Heart right ventricle (tissue), 16 donors: ENCODE measurements around the gene BCCIP. TPM values are rescaled to one million over a fixed set of nuclear protein-coding genes. Genes with fewer than 3 reads are reported as not detected.
A peak's percentile ranks its signal among the peaks of the same experiment; 100 is the strongest.

Experiments
- ATAC-seq, 8 donors: fragments of 200-7000 bp; cut with Tn5 transposase; one replicate each; pipeline ENCODE4 v1.9.1; 2020; ENCODE audit warnings: mild to moderate bottlenecking in 8 of 8, moderate library complexity in 8 of 8, moderate number of reproducible peaks in 1 of 8
- DNase-seq, 2 donors: peaks; one replicate each; pipeline ENCODE4 v3.0.0-alpha.2; 2020
- H3K27ac ChIP-seq, 10 donors: fragments of 200-600 bp; sonication (generic) in 2 of 10; one replicate each; pipeline versions ENCODE4 v1.5.0 to v1.8.0; 2020 to 2022; ENCODE audit warnings: mild to moderate bottlenecking in 3 of 10
- H3K27me3 ChIP-seq, 7 donors: fragments of 200-600 bp; one replicate each; pipeline ENCODE4 v1.8.0; 2021 to 2022; ENCODE audit warnings: mild to moderate bottlenecking in 2 of 7
- H3K36me3 ChIP-seq, 9 donors: fragments of 200-600 bp; sonication (generic) in 1 of 9; one replicate each; pipeline versions ENCODE4 v1.5.0 to v1.8.0; 2020 to 2022; ENCODE audit warnings: mild to moderate bottlenecking in 2 of 9
- H3K4me1 ChIP-seq, 9 donors: fragments of 200-600 bp; sonication (generic) in 1 of 9; one replicate each; pipeline versions ENCODE4 v1.5.0 to v1.8.0; 2020 to 2022; ENCODE audit warnings: mild to moderate bottlenecking in 4 of 9
- H3K4me3 ChIP-seq, 10 donors: fragments of 200-600 bp; sonication (generic) in 2 of 10; one replicate each; pipeline versions ENCODE4 v1.5.0 to v1.8.0; 2020 to 2022; ENCODE audit warnings: mild to moderate bottlenecking in 7 of 10, moderate library complexity in 2 of 10
- H3K9me3 ChIP-seq, 11 donors: fragments of 200-600 bp in 10 of 11; sonication (generic) in 2 of 11; one replicate each; pipeline versions ENCODE4 v1.5.0 to v1.8.0; 2013 to 2022; ENCODE audit warnings: mild to moderate bottlenecking in 2 of 11, control low read depth in 1 of 11, moderate library complexity in 1 of 11
- WGBS, 2 donors: extraction: QIAGEN DNeasy Blood & Tissue Kit; methylation state at CpG; one replicate each; pipeline ENCODE4 v1.1.7; 2013; ENCODE audit warnings: inconsistent platforms in 1 of 2; 5-methylcytosine and 5-hydroxymethylcytosine counted together
- intact Hi-C, 10 donors: fragments of 100-400 bp; cut with DNase I; formaldehyde crosslinking; loops; one replicate each; pipeline versions ENCODE4 v1.11.1 to v1.14.2; 2022
- polyA plus RNA-seq, 2 donors: library from polyadenylated mRNA; stranded (reverse); fragments of 200-250 nt; gene quantifications; one replicate each; pipeline ENCODE4 v1.2.3, GENCODE V29; 2013
- total RNA-seq, 10 donors: library from RNA; stranded (reverse); fragmentation: NEBNext Ultra II Directional in 3 of 10; extraction: Animal tissue kit (Norgen Biotek cat#: 25700) in 3 of 10; gene quantifications; one replicate each; pipeline versions ENCODE4 v1.2.1 to v1.2.4, GENCODE V29; 2021 to 2023
- TF ChIP-seq, protein P1 (sequence below), 9 donors: fragments of 200-600 bp; sonication (generic) in 2 of 9; IDR thresholded peaks; one replicate each; pipeline versions ENCODE4 v1.5.0 to v1.8.0; 2021 to 2022; ENCODE audit warnings: antibody characterized with exemption in 9 of 9, mild to moderate bottlenecking in 5 of 9, moderate library complexity in 1 of 9
- donor health status: Arrhythmogenic right ventricular cardiomyopathy.
- donor health status: ischemic (EF 13 %, LVEDD 7.1; RV severe dilation, severe dysfunction).
- donor health status: healthy with polysubstance abuse.
- donor health status: DM: no; HTN: yes; CAD: no.
- donor health status: DM: no; HTN: no; CAD: no.
- donor health status: ischemic (EF 25% LVEDD 6.9; RV normal size, moderate dysfunction).
- donor health status: ischemic (EF 25% LVEDD 5.7; RV mildly dilated, moderate dysfunction).
- donor health status: healthy.
- donor health status: DM: yes; HTN: yes; CAD: no.
- donor health status: Ischemic cardiomyopathy.
- donor health status: ischemic (EF 35%, LVEDD 5.7; RV mildly dilated, moderate dysfunction).
- donor health status: nonischemic (EF 11% LVEDD 7.7; RV severe dilation, severe dysfunction).
- donor health status: DM: yes; HTN: yes; CAD: no.
- donor health status: PGD.
- donor health status: ischemic (EF 29% LVEDD 5.4; RV normal size, mild dysfunction).
- donor health status: nonischemic (EF 23%, LVEDD 6.1; RV moderate dilation, normal function).

Gene BCCIP
- total and polyA plus RNA-seq, 12 donors = 35.6 to 67.0 (median 45.6) TPM

DNA sequence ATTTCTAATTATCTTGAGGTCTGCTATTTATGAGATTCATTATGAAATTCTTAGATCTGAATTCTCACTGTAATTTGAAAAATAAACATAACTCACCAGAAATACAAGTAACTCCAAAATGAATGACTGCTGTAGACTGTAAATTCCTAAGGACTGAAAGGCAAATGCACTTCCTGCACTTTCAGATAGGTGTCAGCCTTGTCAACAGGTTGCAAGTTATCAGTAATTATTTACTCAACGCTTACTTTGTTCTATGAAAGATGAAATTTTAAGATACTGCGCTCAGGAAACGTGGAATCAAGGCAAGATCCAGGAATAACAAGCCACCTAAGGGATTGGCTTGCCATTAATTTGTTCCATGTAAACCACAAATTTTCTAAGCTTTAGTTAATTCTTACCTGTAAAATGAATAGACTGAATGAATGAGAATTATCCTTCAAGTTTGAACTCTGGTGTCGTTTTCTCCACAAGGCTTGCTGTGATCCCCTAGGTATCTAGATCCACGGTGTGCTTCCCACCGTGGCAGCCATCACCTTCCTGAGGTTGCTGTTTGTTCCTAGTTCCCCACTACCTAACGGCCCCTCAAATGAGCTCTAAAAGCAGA is 45.1 kb downstream of the BCCIP start:
- DNase-seq (no peak), ATAC-seq (peak in 1 of 8 donors; percentile 41)
- Histone ChIP-seq H3K27me3 (no peaks in the 10 kb centered on the region), H3K36me3 (peaks cover 0 to 49% (median 15%) of the 10 kb centered on the region in 9 donors), H3K9me3 (no peaks in the 10 kb centered on the region), H3K4me1 (peaks cover 0 to 2% (median 0%) of the 10 kb centered on the region in 9 donors), H3K27ac (no peak overlapping the region), H3K4me3 (no peak overlapping the region)
- WGBS, 2 donors = 50 to 54% methylated on average over 7 of the region's 7 CpGs
- TF ChIP-seq, protein P1, sequence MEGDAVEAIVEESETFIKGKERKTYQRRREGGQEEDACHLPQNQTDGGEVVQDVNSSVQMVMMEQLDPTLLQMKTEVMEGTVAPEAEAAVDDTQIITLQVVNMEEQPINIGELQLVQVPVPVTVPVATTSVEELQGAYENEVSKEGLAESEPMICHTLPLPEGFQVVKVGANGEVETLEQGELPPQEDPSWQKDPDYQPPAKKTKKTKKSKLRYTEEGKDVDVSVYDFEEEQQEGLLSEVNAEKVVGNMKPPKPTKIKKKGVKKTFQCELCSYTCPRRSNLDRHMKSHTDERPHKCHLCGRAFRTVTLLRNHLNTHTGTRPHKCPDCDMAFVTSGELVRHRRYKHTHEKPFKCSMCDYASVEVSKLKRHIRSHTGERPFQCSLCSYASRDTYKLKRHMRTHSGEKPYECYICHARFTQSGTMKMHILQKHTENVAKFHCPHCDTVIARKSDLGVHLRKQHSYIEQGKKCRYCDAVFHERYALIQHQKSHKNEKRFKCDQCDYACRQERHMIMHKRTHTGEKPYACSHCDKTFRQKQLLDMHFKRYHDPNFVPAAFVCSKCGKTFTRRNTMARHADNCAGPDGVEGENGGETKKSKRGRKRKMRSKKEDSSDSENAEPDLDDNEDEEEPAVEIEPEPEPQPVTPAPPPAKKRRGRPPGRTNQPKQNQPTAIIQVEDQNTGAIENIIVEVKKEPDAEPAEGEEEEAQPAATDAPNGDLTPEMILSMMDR (IDR thresholded peaks at IDR 0.05) = peak; percentile 50 to 84 (median 79)
- intact Hi-C loops = loop anchor here in 1 of 10 donors (10.0 kb wide), 1 partner anchor 116 kb away; no protein-coding TSS in a partner anchor

DNA sequence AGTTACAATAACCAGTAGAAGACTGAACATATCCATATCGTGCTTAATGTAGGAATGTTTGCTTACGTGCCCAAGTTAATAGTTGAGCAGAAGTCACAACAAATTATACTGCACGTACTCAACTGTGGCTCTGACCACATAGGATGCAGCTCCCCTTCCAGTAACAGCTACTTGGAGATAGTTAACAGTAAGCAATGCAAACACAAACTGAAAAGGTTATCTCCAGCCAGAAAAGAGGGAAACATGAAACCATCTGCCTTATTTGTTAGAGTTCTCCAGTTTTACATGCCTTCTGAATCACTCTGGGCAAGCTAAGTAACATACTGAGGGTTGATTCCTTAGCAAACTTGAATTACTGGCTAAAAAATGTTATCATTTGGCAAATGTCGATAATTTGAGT is 48.0 kb downstream of the BCCIP start:
- intact Hi-C loops = loop anchor here in 1 of 10 donors (10.0 kb wide), 1 partner anchor 633 kb away; no protein-coding TSS in a partner anchor
- peaks cover 0 to 12% (median 7%) of the 10 kb centered on the region in 11 donors for H3K9me3 ChIP-seq
- peaks cover 0 to 48% (median 13%) of the 10 kb centered on the region in 9 donors for H3K36me3 ChIP-seq
- H3K4me1 ChIP-seq = peaks cover 0 to 2% (median 0%) of the 10 kb centered on the region in 9 donors
- DNase-seq = no peak
- 92 to 94% methylated on average over 4 of the region's 4 CpGs for WGBS, 2 donors
- H3K4me3 ChIP-seq = no peak overlapping the region
- no peaks in the 10 kb centered on the region for H3K27me3 ChIP-seq
- TF ChIP-seq, protein P1 (IDR thresholded peaks at IDR 0.05) = no peak
- no peak for ATAC-seq
- H3K27ac ChIP-seq = no peak overlapping the region

DNA sequence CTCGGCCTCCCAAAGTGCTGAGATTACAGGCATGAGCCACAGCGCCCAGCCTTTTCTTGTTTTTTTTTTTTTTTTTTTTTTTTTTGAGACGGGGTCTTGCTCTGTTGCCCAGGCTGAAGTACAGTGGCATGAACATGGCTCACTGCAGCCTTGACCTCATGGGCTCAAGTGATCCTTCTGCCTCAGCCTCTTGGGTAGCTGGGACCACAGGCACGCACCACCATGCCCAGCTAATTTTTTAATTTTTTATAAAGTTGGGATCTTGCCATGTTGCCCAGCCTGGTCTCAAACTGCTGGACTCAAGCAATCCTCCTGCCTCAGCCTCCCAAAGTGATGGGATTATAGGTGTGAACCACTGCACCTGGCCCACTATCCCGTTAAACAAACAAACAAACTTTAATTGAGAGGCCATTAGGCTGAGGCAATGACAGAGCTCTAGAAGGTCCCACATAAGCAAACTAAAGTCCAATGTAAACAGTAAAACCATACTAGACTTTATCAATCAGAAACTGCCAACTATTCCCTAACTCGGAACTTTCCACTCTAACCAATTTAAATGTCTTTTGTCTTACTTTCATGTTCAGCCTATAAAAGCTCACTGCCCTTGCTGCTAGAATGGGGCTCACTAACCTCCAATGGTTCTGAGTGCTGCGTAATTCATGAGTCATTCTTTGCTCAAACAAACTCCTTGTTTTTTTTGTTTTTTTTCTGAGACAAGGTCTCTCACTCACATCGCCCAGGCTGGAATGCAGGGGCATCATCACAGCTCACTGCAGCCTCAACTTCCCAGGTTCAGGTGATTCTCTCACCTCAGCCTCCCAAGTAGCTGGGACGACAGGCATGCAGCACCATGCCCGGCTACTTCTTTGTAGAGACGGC is 55.9 kb downstream of the BCCIP start:
- H3K4me3 ChIP-seq = peak overlapping the region in 6 of 10 donors; percentile 4 to 40 (median 28)
- intact Hi-C loops = loop anchor here in 1 of 10 donors (10.0 kb wide), 1 partner anchor 626 kb away; no protein-coding TSS in a partner anchor
- peaks cover 0 to 62% (median 16%) of the 10 kb centered on the region in 9 donors for H3K36me3 ChIP-seq
- WGBS, 2 donors = 88 to 89% methylated on average over 11 of the region's 11 CpGs
- TF ChIP-seq, protein P1 (IDR thresholded peaks at IDR 0.05) = no peak
- peaks cover 0 to 32% (median 10%) of the 10 kb centered on the region in 9 donors for H3K4me1 ChIP-seq
- DNase-seq (no peak), ATAC-seq (no peak)
- peaks cover 0 to 23% (median 14%) of the 10 kb centered on the region in 11 donors for H3K9me3 ChIP-seq
- H3K27me3 ChIP-seq = no peaks in the 10 kb centered on the region
- no peak overlapping the region for H3K27ac ChIP-seq

DNA sequence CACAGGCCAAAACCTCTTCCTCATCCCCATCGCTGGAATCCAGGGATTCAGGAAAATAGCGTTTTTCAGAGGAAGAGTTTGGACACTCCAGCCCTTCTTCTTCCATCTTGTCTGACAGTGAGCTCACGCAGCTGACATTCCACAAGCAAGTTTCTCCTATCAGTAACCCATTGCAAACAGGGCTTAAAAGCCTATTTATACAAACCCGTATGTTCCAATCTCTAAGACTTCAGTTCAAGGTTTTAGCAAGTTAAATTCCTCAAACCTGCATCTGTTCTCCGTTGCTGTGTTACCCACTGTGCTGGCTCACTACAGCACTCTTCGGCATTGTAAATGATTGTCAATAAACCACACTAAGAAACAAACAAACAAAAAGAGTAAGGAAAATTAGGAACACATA is 57.4 kb downstream of the BCCIP start:
- peaks cover 0 to 18% (median 12%) of the 10 kb centered on the region in 11 donors for H3K9me3 ChIP-seq
- H3K4me3 ChIP-seq = peak overlapping the region in 6 of 10 donors; percentile 4 to 40 (median 28)
- intact Hi-C loops = no loop called here
- DNase-seq (no peak), ATAC-seq (peak in 4 of 8 donors; percentile 50 to 61 (median 56))
- no peaks in the 10 kb centered on the region for H3K27me3 ChIP-seq
- H3K4me1 ChIP-seq = peaks cover 0 to 32% (median 10%) of the 10 kb centered on the region in 9 donors
- H3K36me3 ChIP-seq = peaks cover 0 to 59% (median 13%) of the 10 kb centered on the region in 9 donors
- WGBS, 2 donors = 35 to 44% methylated on average over 6 of the region's 6 CpGs
- TF ChIP-seq, protein P1 (IDR thresholded peaks at IDR 0.05) = no peak
- H3K27ac ChIP-seq = peak overlapping the region in 7 of 10 donors; percentile 26 to 78 (median 46)
